GM13977 (cell line): ENCODE measurements around the gene TVP23B.

ENCODE experiments used
- DNase-seq: peaks from one replicate; pipeline ENCODE4 v3.0.0; 2012; ENCODE audit warnings: low spot score
- in situ Hi-C: fragments of 300-500 bp; cut with MboI; formaldehyde crosslinking; loops from one replicate; pipeline ENCODE4 v1.12.0; 2022; ENCODE audit warnings: low sequenced_read_pairs, low pct_unique_long_range_greater_than_20kb, mixed read lengths, inconsistent platforms; ENCODE audit not compliant: unreplicated experiment
- TF ChIP-seq, protein P1 (sequence below): IDR thresholded peaks from 2 replicates; pipeline ENCODE4 v1.5.1; 2012; ENCODE audit warnings: mild to moderate bottlenecking, control low read depth; ENCODE audit not compliant: insufficient read depth; ENCODE audit errors: extremely low read depth, missing control alignments

TVP23B gene

DNA sequence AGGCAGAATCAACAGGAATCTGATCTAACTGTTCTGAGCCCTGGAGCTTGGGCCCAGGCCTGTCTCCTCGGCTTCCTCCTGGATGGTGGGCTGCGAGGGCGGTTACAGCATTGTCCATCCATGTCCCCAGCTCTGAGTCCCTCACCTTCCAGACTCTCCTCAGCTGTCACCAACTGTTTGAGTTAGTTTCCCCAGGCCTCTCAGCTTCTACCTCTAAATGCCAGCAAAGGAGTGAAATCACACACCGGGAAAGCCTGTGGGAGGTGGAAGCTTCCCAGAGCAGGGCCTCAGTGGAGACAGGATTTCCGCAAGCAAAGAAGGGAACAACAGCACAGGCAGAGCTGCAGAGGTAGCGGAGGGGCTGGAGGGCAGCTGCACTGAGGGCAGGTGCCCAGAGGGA, 67.5 kb downstream of the TVP23B start:
- in situ Hi-C loops, result no loop called here

DNA sequence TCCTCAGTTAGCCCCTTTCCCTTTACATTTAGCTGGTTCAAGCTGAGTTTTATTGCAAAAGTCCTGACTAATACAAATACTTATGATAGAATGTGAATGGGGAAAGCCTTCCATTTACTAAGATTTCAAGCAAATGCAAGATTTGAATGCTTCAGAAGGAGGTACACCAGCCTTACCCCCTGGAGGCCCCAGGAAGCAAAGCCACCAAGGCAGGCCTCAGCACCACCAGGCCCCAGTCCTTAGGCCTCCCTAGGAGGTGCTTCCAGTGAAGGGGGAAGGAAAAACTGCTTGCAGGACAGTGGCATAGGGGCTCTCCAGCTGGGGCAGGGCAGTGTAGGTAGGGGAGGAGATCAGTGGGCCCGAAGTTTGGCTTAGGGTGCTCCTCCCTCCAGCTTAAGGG, 69.7 kb downstream of the TVP23B start:
- no peak for DNase-seq
- TF ChIP-seq, protein P1, sequence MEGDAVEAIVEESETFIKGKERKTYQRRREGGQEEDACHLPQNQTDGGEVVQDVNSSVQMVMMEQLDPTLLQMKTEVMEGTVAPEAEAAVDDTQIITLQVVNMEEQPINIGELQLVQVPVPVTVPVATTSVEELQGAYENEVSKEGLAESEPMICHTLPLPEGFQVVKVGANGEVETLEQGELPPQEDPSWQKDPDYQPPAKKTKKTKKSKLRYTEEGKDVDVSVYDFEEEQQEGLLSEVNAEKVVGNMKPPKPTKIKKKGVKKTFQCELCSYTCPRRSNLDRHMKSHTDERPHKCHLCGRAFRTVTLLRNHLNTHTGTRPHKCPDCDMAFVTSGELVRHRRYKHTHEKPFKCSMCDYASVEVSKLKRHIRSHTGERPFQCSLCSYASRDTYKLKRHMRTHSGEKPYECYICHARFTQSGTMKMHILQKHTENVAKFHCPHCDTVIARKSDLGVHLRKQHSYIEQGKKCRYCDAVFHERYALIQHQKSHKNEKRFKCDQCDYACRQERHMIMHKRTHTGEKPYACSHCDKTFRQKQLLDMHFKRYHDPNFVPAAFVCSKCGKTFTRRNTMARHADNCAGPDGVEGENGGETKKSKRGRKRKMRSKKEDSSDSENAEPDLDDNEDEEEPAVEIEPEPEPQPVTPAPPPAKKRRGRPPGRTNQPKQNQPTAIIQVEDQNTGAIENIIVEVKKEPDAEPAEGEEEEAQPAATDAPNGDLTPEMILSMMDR, result no peak
- in situ Hi-C loops, result no loop called here

More for the DNA sequence above, 67.5 kb downstream of the TVP23B start:
- no peak for DNase-seq
- TF ChIP-seq, protein P1, result no peak

DNA sequence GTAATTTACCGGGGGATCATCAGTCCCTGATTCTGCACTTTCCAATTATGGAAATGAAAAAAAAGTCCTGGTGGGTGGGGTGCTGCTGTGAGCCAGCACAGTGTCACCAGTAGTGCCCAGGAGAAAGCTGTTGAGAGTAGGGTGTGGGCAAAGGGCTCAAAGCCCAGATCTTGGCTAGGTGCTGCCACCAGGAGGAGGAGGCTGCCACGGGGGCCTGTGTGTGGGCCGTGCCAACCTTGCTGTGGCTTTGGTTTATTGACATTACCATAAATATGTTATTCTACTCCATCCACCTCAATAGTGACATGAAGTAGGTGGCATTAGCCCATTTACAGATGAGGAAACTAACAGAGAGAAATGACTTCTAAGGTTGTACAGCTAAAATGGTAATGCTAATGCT, 70.2 kb downstream of the TVP23B start:
- TF ChIP-seq, protein P1, result no peak
- in situ Hi-C loops, result no loop called here
- no peak for DNase-seq

DNA sequence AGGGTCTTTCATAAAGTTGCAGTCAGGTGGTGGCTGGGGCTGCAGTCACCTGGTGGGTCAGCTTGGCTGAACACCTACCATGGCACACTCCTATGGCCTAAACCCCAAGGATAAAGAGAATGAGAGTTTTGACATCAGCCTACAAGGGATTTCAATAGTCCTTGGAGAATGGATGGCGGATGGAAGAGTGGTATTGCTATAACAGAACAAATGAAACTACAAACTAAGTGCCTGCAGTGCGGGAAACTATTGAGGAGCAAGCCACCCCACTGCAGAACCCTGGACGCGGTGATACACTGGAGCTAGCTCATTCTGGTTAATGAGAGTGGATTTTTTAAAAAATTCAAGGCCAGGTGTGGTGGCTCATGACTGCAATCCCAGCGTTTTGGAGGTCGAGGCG, 74.0 kb downstream of the TVP23B start:
- DNase-seq, result no peak
- in situ Hi-C loops, result no loop called here
- TF ChIP-seq, protein P1, result no peak

DNA sequence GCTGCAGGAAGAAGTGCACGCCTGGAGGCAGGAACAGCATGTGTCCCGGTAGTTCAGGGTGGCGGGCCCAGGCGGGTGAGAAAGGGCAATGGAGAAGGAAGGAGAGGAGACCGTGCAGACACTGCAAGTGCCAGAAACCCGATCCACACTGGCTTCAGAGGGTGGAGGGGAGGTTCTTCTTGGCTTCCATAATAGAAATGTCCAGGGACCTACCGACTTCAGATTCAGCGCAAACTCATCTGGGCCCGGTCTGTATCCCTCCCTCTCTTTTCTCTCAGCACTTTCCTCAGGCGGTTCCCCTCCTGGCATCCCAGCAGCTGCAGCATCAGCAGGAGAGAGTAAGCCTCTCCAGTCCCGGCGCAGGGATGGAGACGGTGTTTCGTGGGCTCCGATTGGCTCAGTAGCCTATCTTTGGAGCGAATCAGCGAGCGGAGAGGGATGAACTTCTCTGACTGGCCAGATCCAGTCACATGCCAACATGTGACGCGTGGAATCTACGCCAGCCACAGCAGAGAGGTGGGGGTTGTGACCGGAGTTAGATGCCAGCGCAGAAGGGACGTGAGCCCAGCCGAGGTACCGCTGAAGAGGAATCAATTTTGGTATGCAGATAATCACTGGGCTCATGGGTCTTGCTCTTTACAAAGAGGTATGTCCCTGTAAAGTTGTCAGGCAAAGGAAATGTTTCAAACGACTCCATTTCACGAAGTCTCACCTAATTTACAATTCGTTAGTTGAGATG, 75.0 kb downstream of the TVP23B start:
- DNase-seq, result peak; percentile 86
- TF ChIP-seq, protein P1, result no peak
- in situ Hi-C loops, result no loop called here
